WERI-Rb-1 (cell line): Measurements from ENCODE around the gene CSF2.
A peak's percentile ranks its signal among the peaks of the same experiment; 100 is the strongest.

Experiments used
- DNase-seq: peaks from one replicate; pipeline ENCODE4 v3.0.0-alpha.2; 2020
- H3K27ac ChIP-seq: fragments of 250-450 bp; sonication (Bioruptor Pico); 2 replicates; pipeline ENCODE4 v1.5.1; 2020; ENCODE audit warnings: mild to moderate bottlenecking, moderate library complexity
- H3K27me3 ChIP-seq: fragments of 250-450 bp; sonication (Bioruptor Pico); 2 replicates; pipeline ENCODE4 v1.5.1; 2021; ENCODE audit warnings: mild to moderate bottlenecking, low read depth, moderate library complexity; ENCODE audit not compliant: insufficient read depth, severe bottlenecking
- H3K36me3 ChIP-seq: fragments of 250-450 bp; sonication (Bioruptor Pico); 2 replicates; pipeline ENCODE4 v1.5.1; 2020; ENCODE audit warnings: mild to moderate bottlenecking, moderate library complexity
- H3K4me3 ChIP-seq: 2 replicates; pipeline ENCODE4 v1.5.1; 2011; ENCODE audit warnings: low read depth, mild to moderate bottlenecking, control low read depth, low read length
- H3K9me3 ChIP-seq: fragments of 250-450 bp; sonication (Bioruptor Pico); 2 replicates; pipeline ENCODE4 v1.5.1; 2021; ENCODE audit warnings: mild to moderate bottlenecking, moderate library complexity; ENCODE audit not compliant: severe bottlenecking
- TF ChIP-seq, protein P1 (sequence below): IDR thresholded peaks from 2 replicates; pipeline ENCODE4 v1.5.1; 2011; ENCODE audit warnings: low read depth, mild to moderate bottlenecking, control low read depth, inconsistent platforms, low read length

The CSF2 gene

DNA sequence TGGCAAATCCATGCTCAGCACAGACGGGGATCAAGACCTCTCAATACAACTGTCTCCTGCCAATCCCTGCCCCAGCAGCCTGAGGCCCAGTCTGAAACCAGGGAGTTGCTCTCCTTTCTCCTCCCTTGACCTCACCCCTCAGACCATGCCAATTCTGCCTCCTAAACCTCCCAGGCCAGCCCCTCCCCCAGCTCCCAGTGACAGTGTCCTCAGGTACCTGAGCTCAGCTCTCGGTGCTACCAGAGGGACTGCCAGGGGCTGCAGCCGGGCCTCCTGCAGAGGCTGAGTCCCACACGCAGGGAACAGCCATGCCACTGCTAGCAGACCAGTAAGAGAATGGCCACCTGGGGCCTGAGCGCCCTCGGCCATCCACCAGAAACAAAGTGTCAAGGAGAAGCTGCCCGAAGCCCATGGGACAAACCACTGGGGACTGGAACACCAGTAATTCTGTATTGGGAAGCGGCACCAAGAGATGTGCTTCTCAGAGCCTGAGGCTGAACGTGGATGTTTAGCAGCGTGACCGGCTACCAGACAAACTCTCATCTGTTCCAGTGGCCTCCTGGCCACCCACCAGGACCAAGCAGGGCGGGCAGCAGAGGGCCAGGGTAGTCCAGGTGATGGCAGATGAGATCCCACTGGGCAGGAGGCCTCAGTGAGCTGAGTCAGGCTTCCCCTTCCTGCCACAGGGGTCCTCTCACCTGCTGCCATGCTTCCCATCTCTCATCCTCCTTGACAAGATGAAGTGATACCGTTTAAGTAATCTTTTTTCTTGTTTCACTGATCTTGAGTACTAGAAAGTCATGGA lies 13.7 kb upstream of the CSF2 start:
- H3K9me3 ChIP-seq = no peaks in the 10 kb centered on the region
- no peaks in the 10 kb centered on the region for H3K36me3 ChIP-seq
- peak; percentile 10 for DNase-seq
- no peaks in the 10 kb centered on the region for H3K27me3 ChIP-seq
- no peak overlapping the region for H3K4me3 ChIP-seq
- TF ChIP-seq, protein P1, sequence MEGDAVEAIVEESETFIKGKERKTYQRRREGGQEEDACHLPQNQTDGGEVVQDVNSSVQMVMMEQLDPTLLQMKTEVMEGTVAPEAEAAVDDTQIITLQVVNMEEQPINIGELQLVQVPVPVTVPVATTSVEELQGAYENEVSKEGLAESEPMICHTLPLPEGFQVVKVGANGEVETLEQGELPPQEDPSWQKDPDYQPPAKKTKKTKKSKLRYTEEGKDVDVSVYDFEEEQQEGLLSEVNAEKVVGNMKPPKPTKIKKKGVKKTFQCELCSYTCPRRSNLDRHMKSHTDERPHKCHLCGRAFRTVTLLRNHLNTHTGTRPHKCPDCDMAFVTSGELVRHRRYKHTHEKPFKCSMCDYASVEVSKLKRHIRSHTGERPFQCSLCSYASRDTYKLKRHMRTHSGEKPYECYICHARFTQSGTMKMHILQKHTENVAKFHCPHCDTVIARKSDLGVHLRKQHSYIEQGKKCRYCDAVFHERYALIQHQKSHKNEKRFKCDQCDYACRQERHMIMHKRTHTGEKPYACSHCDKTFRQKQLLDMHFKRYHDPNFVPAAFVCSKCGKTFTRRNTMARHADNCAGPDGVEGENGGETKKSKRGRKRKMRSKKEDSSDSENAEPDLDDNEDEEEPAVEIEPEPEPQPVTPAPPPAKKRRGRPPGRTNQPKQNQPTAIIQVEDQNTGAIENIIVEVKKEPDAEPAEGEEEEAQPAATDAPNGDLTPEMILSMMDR = no peak
- no peak overlapping the region for H3K27ac ChIP-seq

DNA sequence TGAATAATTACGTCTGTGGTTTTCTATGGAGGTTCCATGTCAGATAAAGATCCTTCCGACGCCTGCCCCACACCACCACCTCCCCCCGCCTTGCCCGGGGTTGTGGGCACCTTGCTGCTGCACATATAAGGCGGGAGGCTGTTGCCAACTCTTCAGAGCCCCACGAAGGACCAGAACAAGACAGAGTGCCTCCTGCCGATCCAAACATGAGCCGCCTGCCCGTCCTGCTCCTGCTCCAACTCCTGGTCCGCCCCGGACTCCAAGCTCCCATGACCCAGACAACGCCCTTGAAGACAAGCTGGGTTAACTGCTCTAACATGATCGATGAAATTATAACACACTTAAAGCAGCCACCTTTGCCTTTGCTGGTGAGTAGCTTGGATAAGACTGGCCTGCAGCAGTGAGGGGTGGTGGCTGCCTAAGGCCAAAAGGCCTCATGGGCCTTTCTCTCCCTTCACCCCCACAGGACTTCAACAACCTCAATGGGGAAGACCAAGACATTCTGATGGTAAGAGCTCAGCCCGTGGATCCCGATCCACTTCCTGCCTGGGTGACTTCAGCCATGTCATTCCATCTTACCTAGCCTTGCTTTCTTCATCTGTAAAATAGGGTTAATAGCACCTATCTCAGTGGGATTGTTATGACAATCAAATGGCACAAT lies 13.0 kb upstream of the CSF2 start, which contains the start of gene IL3:
Gene IL3, plus strand, starts transcription at position 155 of the 661 bp plus-strand sequence. Its CDS starts 52 bp downstream, at position 207.
- Histone ChIP-seq H3K4me3 (no peak within 1 kb of the TSS), H3K36me3 (no peaks in the 10 kb centered on the region), H3K27ac (no peak within 1 kb of the TSS), H3K27me3 (no peaks in the 10 kb centered on the region), H3K9me3 (no peaks in the 10 kb centered on the region)
- TF ChIP-seq, protein P1 = no peak
- DNase-seq = no peak

DNA sequence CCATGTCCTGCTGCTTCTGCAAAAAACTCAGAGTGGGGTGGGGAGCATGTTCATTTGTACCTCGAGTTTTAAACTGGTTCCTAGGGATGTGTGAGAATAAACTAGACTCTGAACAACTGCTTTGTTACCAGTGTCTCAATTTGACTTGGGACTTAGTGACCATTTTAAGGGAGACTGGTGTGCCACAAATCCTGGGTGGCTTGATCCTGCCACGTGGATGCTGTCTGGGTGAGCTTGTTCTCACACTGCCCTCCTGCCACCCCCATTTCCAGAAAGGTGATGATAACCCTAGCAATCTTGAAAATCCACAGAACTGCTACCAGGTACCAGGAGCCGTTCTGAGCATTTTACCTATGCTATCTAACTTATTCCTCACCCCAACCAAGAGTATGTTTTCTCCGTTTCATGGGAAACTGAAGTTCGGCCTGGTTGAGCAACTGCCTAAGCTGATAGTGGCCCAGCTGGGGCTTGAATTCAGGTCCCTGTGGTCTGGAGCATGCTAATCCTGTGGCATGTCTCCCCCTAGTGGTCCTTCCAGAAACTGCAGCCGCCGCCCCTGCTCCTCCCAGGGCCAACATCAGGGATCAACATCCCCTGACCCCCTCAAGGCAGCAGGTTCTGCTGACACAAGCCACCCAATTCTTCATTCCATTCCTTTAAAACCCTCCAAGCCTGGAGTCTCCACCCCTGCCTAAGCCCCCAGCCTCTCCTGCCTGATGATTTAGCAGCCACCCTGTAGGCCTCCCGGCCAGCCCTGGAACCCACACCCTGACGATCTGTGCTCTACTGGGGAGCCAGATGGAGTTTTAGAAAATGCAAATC lies 10.3 kb upstream of the CSF2 start:
- H3K27ac ChIP-seq = no peak overlapping the region
- no peaks in the 10 kb centered on the region for H3K27me3 ChIP-seq
- peak; percentile 85 for DNase-seq
- H3K36me3 ChIP-seq = no peaks in the 10 kb centered on the region
- H3K4me3 ChIP-seq = no peak overlapping the region
- TF ChIP-seq, protein P1 = peak; percentile 92
- H3K9me3 ChIP-seq = no peaks in the 10 kb centered on the region

DNA sequence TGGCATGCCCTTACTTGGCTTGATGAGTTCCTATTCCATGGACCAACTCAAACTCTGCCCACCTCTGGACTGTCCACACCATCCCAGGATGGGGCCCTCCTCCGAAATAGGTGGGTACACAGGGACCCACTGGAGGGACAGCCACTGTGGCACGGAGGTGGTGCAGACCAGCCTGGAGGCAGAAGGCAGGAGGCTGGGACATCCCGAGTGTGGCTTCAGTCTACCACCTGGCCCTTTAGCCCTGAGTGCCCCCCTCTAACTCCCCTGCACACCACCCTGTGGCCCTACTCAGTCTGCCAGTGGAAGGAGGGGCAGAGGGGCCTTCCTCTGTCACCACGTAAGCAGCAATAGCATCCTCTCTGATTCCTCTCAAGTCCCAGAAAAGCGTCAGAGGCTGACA lies 9.4 kb upstream of the CSF2 start:
- H3K27ac ChIP-seq = no peak overlapping the region
- no peak for DNase-seq
- H3K9me3 ChIP-seq = no peaks in the 10 kb centered on the region
- TF ChIP-seq, protein P1 = no peak
- no peak overlapping the region for H3K4me3 ChIP-seq
- no peaks in the 10 kb centered on the region for H3K36me3 ChIP-seq
- no peaks in the 10 kb centered on the region for H3K27me3 ChIP-seq

DNA sequence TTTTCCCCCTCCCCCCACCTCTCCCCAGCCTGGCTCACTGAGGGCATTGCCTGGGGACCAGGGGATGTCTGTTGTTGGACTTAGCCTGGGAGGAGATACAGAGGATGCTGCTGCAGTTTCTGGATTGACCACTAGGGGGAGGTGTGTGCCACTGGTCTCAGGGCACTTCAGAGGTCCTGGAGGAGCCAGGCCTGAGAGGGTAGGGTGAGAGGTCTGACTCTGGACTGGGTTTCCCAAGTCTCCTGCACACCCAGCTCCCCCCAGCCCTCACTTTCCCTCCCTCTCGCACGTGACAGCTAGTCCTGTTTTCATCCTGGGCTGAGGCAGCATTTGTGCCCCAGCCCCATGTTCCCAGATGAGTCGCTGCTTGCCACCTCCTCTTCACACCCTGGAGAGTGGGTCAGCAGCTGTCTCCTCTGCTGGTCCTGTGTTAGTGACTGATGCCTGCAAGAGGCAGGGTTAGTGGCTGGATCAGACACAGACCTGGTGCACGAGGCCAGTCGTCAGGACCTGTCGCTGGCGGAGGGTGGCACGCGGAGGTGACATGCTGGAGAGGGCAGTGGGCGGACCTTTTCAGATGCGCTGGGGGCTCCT lies 8.8 kb upstream of the CSF2 start:
- Histone ChIP-seq H3K27me3 (no peaks in the 10 kb centered on the region), H3K9me3 (no peaks in the 10 kb centered on the region), H3K27ac (no peak overlapping the region), H3K4me3 (no peak overlapping the region), H3K36me3 (no peaks in the 10 kb centered on the region)
- DNase-seq = peak; percentile 88
- TF ChIP-seq, protein P1 = peak; percentile 96
